AML-193 (cell line): ENCODE results near the gene HOXC13.
A peak's percentile ranks its signal among the peaks of the same experiment; 100 is the strongest.

Experiments used
- DNase-seq, 2 experiments: peaks; one replicate each; lab custom pipeline; 2025; lab: John Stamatoyannopoulos, UW

Gene HOXC13

DNA sequence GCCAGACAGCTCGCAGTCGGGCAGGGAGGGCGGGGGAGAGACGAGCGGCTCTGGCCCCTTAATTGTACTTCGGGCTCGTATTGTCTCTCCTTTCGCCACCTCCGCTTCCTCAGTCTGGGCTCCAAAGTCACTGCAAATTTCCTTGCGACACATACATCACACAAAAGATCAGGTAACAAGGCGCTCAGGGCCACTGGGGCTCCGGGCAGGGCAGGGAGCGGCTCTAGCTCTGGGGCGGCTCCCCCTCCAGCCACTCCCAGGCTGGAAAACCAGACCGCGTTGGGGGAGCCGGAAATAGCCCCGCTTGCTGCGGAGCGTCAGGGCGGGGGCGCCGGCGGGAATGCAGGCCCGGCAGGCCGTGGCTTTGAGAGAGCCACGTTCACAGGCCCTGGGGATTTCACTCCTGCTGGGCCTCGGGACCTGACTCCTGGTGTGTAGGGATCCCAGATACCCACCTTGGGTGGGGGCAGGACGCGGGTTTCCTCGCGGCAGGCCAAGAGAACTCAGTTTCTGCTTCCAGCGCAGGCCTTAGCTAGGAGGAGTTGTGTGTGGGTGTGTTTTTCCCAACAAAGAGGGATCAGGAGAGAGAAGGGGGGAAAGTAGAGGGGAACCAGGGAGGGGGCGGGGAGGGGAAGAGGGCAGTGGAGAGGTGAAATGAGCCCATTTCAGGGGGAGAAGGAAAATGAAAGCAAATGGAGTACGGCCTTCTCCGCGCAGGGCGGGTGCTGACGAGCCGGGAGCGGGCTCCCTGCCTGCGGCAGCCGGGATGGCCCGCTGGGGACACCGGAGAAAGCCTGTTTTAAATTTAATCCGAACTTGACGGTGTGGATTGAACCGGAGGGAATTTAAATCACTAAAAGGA, 57.0 kb downstream of the HOXC13 start:
- DNase-seq = peak; percentile 52 to 57
